ENCODE results near the gene ADD3.

DNA sequence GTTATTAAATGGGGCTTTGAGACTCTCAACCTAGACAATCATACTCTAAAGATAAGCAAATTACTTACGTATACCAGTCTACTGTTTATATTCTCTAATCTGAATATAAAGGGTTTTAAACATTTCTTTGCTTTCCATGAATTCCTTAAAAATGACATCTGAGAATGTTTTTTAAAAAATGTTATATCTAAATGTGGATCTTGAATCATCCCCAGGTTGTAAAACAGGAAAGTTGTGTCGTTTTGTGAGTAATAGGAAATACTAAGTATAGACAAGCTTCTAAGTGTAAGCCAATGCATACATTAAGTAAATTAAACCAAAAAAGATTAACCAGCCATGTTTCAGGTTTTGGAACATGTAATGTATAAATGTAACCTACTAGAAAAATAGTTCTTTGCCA, 26.8 kb downstream of the ADD3 start:
- TF ChIP-seq POLR2A (IDR thresholded peaks at IDR 0.05; ENCODE audit: low read depth, low read length) (no peak), POU2F2 (IDR thresholded peaks at IDR 0.05; ENCODE audit: low read depth, low read length) (no peak), TAF1 (IDR thresholded peaks at IDR 0.05; ENCODE audit: low read depth, low read length) (no peak), POLR2AphosphoS5 (IDR thresholded peaks at IDR 0.05; ENCODE audit: low read depth, low read length) (no peak), SPI1 (IDR thresholded peaks at IDR 0.05; ENCODE audit: low read depth, low read length) (no peak), PAX5 (IDR thresholded peaks at IDR 0.05; ENCODE audit: insufficient read depth, low read length, severe bottlenecking) (no peak)
